ENCODE results near the gene NACA2.
"Not testable (repeated sequence)": the region's sequence is repeated elsewhere in the genome, so short reads cannot be mapped to it uniquely, and the experiment has no call there.

NACA2 gene

GRCh38 chr17:61598014-61598413 lies 7.0 kb upstream of the NACA2 start:
- no peak for DNase-seq

GRCh38 chr17:61597607-61598006 lies 6.6 kb upstream of the NACA2 start:
- DNase-seq = no peak

- DNase-seq = no peak
Measured at GRCh38 chr17:61595418-61596186, 4.6 kb upstream of the NACA2 start.

- no peak for DNase-seq
Measured at GRCh38 chr17:61594294-61594825, 3.3 kb upstream of the NACA2 start.

GRCh38 chr17:61593426-61593825 lies 2.4 kb upstream of the NACA2 start:
- no peak for DNase-seq

- DNase-seq = no peak
Measured at GRCh38 chr17:61591930-61592329, 911 bp upstream of the NACA2 start.

- DNase-seq = no peak
Measured at GRCh38 chr17:61589990-61590389, 1.0 kb downstream of the NACA2 start.

GRCh38 chr17:61587807-61588660 lies 3.0 kb downstream of the NACA2 start:
- no peak for DNase-seq

- DNase-seq = no peak
Measured at GRCh38 chr17:61587242-61587641, 3.8 kb downstream of the NACA2 start.

GRCh38 chr17:61586622-61587021 lies 4.4 kb downstream of the NACA2 start:
- not testable (repeated sequence) for DNase-seq

- no peak for DNase-seq
Measured at GRCh38 chr17:61586031-61586566, 4.9 kb downstream of the NACA2 start.

GRCh38 chr17:61584866-61585265 lies 6.2 kb downstream of the NACA2 start:
- DNase-seq = no peak

GRCh38 chr17:61584266-61584665 lies 6.8 kb downstream of the NACA2 start:
- DNase-seq = no peak

GRCh38 chr17:61583660-61584264 lies 7.3 kb downstream of the NACA2 start:
- DNase-seq = no peak

GRCh38 chr17:61583242-61583641 lies 7.8 kb downstream of the NACA2 start:
- no peak for DNase-seq

- DNase-seq = no peak
Measured at GRCh38 chr17:61582593-61582992, 8.4 kb downstream of the NACA2 start.

GRCh38 chr17:61581611-61582349 lies 9.2 kb downstream of the NACA2 start:
- no peak for DNase-seq

GRCh38 chr17:61580502-61580901 lies 10.5 kb downstream of the NACA2 start:
- no peak for DNase-seq

GRCh38 chr17:61579961-61580360 lies 11.1 kb downstream of the NACA2 start:
- no peak for DNase-seq

GRCh38 chr17:61579347-61579746 lies 11.7 kb downstream of the NACA2 start:
- no peak for DNase-seq

- no peak for DNase-seq
Measured at GRCh38 chr17:61578645-61579044, 12.4 kb downstream of the NACA2 start.

- no peak for DNase-seq
Measured at GRCh38 chr17:61575983-61576382, 15.0 kb downstream of the NACA2 start.

Data from activated T-cell treated with anti-CD3 and anti-CD28 coated beads, Interleukin-2, amount 50 U/mL, for 48 hours (primary cell).